HG03460 (cell line): ENCODE data around the gene COQ4.

Experiments used
- ATAC-seq: cut with Tn5 transposase; IDR thresholded peaks from one replicate; pipeline ENCODE4 v1.9.1; 2021; ENCODE audit not compliant: unreplicated experiment

Gene COQ4

DNA sequence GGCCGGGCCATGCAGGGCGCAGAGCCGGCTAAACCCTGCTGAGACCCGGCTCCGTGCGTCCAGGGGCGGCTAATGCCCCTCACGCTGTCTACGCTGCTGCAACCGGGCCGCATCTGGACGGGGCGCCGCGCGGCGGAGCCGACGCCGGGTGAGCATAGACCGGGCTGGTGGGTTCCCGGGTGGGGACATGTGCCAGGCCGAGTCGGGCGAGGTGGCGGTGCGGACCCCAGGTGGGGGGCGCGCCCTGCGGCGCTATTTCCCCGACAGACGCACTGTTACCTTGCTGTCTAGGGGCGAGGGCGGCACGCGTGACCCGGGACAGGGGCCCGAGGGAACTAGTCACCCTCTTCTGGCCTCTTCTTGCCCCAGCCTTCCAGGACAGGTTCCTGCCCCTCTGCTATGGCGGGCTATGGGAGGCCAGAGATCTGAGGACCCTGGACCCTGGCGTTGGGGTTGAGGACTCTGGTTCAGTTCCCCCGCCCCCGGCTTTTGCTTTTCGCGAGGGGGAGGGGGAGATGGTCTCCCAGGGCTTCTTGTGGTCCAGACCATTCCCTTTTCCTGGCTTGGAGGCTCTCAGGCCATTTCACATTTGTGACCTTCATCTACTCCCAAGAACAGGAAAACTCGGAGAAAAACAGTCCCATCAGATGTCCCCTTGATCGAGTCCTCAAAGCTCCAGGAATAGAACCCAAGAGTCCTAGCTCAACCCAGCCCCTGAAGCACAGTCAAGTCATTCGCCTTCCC is 18.2 kb downstream of the COQ4 start:
- peak; percentile 28 for ATAC-seq

DNA sequence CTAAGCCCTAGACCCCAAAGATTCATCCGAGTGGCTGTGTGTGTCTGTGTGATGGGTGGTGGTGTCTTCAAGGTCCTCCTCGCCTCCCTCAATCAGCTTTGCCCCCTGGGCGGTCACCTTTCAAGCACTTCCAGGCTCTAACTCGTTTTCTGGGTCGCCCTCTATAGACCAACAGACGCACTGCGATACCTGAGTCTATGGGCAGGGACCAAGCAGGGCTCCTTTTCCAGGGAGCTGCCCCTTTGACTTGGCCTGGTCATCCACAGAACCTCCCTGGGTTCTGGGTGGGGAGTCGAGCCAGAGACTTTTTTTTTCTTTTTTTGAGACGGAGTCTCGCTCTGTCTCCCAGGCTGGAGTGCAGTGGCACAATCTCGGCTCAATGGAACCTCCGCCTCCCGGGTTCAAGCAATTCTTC is 18.8 kb downstream of the COQ4 start:
- ATAC-seq: no peak

DNA sequence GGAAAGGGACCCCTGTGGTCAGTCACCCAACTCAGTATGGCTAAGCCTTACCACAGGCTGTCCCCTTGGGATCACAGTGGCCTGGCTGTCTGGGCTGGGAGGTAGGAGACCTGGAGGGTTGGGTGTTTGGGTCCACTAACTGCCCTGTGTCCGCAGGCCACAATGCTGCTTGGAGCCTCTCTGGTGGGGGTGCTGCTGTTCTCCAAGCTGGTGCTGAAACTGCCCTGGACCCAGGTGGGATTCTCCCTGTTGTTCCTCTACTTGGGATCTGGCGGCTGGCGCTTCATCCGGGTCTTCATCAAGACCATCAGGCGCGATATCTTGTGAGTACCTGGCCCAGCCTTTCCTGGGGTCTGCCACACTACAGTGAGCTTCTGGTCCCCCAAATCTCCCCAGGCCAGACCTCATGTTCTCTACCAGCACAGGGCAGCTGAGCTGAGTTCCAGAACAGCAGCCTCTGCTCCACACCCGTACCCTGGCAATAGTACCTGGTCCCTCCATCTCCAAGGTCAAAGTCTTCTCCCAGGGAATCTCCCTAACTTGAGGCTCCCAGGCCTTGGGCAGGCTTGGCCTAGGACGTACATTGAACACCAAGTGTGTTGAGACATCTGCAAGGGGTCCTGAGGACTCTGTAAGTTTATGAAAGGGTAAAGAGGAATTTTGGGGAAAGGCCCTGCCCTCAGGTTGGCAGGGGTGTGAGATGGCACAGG is 20.5 kb downstream of the COQ4 start:
- no peak for ATAC-seq

DNA sequence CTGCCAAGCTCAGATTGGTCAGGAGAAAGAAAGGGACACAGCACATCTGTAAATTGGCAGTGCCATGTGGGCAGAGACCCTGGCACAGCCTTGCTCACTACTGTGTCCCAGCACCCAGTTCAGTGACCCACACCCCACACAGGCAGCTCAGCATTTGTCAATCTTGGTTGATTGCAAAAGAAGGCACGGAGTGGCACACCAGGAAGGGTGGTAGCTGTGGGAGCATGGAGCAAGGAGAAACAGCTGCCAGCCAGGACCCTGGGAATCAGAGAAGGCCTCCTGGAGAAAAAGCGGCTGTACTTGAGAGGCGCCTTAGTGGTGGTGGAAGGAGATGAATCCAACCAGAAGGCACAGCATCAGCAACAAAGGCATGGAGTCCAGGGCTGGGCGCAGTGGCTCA is 21.2 kb downstream of the COQ4 start:
- no peak for ATAC-seq

DNA sequence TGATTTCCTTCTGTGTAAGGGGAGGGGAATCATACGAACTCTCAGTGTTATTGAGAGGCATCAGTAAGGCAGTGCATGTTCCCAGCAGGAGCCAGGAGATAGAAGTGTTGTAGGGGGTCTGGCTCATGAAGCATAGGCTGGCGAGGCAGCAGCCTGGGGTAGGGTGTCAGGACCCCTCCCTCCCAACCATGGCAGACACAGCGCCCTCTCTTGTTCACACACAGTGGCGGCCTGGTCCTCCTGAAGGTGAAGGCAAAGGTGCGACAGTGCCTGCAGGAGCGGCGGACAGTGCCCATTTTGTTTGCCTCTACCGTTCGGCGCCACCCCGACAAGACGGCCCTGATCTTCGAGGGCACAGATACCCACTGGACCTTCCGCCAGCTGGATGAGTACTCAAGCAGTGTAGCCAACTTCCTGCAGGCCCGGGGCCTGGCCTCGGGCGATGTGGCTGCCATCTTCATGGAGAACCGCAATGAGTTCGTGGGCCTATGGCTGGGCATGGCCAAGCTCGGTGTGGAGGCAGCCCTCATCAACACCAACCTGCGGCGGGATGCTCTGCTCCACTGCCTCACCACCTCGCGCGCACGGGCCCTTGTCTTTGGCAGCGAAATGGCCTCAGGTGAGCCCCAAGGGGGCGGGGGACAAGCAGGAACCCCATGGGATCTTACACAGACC is 22.4 kb downstream of the COQ4 start:
- ATAC-seq: no peak

DNA sequence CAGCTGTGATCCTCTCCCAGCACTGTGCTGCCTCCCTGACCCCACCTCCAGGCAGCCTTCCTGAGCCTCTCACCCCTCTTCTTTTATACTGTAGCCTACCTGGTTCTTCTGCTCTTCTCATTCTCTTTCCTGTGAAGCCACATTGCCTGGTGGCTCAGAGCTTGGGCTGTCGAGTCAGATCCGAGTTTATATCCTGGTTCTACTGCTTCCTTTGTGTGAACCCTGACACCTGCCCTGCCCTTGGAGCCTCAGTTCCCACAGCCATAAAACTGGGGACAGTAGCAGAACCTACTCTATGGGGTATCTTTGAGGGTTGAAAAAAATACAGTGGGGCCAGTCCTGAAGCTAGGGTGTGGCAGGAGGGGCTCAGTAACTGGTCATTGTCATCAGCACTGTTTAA is 26.5 kb downstream of the COQ4 start:
- no peak for ATAC-seq

DNA sequence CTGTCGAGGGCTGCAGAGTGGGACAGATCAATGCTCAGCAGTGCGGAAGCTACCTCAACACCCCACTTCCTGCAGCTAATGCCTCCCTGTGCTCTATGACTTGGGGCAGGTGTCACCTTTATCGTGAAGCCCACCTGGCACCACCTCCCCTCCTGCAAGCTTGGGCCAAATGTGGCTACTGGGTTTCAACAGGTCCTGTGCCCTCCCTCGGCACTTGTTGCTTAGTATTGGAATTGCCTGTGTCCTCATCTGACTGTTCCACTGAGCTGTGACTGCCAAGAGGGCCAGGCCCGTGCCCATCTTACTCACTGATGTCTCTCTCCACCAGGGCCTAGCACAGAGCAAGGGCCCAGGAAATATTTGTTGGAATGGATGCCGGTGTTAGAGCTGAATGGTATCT is 27.1 kb downstream of the COQ4 start:
- ATAC-seq: no peak

DNA sequence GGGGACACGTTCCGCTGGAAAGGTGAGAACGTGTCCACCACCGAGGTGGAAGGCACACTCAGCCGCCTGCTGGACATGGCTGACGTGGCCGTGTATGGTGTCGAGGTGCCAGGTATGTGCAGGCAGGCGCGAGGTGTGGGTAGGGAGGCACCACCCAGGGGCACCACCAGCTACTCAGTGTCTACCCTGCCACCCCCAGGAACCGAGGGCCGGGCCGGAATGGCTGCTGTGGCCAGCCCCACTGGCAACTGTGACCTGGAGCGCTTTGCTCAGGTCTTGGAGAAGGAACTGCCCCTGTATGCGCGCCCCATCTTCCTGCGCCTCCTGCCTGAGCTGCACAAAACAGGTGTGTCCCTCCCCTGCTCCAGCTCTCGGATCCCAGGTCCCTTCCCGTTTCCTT is 32.8 kb downstream of the COQ4 start:
- no peak for ATAC-seq

DNA sequence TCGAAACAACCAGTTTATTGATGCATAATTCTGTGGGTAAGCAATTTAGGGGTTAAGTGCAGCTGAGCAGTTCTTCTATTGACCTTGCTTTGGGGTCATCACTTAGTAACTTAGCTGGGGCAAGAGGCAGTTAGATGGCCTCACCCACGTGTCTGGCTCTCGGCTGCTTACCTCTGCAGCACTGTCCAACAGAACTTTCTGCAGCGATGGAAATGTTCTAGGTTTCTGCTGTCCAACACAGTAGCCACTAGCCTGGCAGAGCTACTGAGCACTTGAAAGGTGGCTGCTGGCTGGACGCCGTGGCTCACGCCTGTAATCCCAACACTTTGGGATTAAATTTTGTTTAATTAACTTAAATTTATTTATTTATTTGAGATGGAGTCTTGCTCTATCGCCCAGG is 35.5 kb downstream of the COQ4 start:
- no peak for ATAC-seq

DNA sequence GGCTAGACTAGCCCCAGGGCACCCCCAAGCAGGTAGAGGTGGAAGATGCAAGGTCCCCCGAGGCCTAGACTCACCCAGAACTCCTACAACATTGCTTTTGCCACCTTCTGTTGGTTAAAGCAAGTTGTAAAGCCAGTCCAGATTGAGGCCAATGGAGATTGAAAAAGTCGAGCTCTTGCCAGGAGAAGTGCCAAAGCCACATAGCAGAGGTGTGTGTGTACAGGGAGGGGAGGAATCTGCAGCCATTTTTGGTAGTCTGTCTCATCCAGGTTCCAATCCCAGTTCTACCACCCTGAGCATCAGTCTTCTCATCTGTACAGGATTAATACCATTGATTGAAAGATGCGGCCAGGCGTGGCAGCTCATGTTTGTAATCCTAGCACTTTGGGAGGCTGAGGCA is 36.2 kb downstream of the COQ4 start:
- ATAC-seq: no peak

DNA sequence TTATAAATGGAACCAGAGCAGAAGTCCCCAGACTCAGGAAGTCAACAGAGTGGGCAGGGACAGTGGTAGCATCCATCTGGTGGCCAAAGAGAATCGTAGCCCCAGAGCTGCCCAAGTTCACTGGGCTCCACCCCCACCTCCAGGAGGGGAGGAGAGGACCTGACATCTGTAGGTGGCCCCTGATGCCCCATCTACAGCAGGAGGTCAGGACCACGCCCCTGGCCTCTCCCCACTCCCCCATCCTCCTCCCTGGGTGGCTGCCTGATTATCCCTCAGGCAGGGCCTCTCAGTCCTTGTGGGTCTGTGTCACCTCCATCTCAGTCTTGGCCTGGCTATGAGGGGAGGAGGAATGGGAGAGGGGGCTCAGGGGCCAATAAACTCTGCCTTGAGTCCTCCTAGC is 38.2 kb downstream of the COQ4 start:
- no peak for ATAC-seq

DNA sequence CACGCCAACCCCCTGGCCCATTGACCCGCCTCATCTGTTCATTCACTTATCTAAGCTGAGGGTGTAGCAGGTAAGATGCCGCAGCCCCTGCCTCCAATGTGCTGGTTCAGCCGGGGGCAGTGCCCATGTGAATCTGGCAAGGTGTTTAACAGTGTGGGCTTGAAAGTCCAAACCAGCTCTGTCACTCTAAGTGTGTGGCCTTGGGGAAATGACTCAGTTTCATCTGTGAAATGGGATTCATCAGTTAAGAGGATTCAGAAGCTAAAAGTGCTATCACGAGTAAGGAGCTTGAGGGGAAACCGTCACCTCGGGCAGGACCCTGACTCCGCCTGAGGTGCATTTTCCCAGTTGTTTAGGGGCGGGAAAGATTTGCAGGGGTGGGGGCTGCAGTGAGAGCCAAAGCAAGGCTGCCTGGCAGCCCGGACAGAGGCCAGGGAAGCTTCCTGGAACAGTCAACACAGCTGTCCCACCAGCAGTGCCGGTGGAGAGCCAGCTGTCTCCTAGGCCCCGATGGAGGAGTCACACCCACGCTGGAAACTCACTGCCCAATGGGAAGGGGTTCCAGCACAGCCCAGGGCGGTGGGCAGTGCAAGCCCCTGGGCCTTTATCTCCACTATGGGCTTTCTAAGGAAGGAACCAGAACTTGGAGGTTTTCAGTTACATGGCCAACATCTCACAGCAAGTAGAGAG is 38.8 kb downstream of the COQ4 start:
- no peak for ATAC-seq

DNA sequence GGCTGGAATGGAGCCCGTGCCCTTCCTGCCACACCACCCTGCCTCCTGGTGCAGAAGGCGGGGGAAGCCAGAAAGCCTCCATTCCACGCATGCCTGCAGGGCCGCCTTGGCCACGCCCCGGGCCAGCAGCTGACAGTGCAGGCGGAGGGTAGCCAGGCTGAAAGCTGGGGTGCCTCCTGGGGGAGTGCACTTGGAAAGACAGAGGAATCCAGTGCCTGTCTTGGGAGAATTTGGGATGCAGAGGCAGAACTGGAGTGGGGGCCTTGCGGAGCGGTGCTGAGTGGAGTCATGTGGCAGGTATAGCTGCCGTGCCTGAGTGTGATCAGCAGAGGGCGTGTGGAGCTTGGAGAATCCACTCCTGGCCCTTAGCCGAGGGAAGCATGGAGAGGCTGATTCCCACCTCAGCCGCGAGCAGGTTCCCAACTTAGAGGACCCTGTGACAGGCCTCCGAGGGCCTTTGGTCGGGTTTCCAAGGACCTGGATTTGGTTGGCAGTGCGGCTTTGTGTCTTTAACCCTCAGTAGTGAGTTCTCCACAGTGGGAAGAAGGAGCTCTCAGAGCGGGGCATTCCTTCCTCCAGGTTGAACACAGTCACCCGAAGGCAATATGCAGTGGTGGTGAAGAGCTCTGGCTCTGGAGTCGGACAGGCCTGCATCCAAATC is 39.5 kb downstream of the COQ4 start:
- no peak for ATAC-seq

DNA sequence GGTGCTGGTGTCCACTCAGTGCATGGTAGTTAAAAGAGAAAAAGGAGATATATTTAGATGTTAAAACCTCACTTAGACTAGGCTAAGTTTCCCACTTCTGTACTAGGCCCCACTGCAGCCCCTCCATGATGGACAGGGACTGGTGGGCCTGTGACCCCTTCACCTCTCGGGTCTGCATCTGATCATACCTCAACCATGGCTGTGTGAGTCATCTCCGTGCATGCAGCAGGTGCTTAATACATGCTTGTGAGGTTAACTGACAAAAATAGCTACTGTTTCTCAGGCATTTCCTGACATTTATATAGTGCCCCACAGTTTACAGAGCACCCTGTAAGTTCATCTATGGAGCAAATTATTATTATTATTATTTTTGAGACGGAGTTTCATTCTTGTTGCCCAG is 40.1 kb downstream of the COQ4 start:
- no peak for ATAC-seq

DNA sequence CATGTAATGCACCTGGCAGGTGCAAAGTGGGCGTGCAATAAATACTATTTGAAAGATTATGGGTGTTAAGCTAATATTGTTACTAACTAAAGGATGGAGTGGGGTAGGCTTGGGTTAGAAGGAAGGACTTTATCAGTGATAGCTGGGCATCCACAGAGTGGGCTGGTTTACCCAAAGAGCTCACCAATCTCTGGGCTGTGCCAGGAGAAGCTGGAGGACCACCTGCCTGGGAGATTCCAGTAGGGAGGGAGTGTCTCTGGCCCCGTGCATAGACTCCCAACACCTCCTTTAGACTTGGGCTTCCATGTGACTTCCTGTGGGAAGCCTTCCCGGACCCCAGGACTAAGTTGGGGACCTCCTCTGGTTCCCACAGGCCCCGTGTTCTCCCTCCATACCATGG is 42.9 kb downstream of the COQ4 start:
- no peak for ATAC-seq

DNA sequence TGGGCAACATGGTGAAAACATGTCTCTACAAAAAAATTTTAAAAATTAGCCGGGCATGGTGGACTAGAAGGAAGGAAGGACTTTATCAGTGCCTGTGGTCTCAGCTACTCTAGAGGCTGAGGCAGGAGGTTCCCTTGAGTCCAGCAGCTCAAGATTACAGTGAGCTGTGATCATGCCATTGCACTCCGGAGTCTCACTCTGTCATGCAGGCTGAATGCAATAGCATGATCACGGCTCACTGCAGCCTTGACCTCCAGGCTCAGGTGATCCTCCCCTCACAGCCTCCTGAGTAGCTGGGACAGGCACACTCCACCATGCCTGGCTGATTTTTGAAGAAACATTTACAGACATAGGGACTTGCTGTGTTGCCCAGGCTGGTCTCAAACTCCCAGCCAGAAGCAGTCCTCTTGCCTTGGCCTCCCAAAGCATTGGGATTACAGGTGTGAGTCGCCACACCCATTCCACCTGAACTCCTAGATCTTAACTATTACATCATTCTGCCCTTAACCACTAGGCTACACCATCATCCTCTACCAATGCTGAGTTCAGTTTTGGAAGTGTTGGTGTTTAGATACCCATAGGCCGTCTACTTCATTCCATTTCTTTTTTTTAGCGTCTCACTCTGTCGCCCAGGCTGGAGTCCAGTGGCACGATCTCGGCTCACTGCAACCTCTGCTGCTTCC is 46.5 kb downstream of the COQ4 start:
- ATAC-seq: no peak

DNA sequence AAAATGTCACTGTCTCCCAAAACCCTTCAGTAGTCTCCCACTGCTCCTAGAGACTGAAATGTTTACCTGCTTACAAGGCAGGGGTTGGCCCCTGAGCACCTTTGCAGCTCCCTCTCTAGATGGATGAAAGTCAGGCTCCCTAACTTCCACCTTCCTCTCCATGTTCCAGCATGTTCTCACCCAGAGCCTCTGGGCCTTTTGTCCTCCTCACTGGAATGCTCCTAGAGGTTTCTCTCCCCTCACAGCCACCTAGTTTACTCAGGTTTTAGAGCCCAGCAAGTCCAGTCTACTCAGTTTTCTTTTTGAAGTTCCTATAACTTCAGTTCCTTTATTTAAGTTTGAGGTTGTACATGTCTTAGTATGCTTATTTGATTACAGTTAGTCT is 47.7 kb downstream of the COQ4 start:
- ATAC-seq: peak; percentile 2

DNA sequence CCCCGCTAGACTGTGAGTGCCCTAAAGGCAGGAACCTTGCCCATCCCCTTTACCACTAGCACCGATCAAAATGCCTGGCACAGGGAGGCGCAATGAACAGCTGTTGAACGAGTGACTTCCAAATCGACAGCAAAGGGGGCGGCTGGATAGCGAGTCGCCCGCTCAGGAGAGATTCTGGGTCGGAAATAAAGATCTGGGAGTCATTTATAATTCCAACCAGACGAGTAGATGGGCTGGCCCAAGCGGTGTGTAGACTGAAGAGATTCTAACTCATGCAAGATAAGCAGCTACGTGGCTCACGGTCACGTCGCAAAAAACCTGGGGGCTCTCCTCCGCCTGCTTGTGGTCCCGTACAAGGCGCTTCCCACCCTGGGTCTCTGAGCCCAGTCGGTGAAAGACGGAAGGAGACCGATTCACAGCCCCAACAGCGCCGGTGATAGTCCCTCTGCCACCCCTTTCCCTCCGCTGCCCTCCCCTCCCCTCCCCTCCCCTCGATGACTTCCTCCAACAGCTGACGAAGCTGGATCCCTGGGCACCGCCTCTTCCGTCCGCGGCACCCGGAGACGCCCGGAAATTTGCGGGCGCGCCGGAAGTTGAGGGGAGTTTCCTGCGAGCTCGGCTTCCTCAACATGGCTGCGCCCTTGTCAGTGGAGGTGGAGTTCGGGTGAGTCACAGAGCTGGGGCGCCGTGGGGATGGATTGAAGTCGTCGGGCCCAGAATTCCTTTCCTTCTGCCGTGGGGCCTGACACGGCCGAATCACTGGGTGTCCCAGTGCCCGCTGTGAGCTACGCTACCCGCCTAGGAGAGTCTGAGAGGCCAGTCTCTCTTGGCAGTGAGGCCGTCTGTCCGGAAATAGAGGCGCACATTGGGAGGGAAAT is 48.4 kb downstream of the COQ4 start, which contains the start of gene URM1:
Gene URM1, plus strand, starts transcription at position 623 of the 878 bp plus-strand sequence. Its CDS starts 7 bp downstream, at position 630.
- ATAC-seq: peak; percentile 85

DNA sequence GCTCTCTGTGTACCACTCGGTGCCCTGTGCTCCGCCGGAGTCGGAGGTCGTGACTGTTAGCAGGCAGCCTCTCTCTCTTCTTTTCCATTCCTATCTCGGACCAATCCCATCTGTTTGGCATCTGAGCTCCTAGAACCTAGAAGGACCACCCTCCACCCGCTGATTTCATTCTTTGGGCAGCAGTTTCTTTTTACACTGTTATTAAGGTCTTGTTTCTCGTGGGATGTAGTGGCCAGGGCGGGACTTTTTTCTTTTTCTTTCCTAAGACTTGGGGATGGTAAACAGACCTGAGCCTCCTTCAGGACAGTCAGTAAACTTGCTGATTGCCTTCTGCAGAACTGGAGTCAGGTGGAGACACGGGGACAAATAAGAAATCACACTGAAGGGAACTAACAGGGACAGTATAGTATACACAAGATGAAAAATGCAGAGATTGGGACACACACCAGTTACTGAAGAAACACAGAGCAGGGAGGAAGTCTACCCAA is 49.0 kb downstream of the COQ4 start:
- ATAC-seq: no peak
